GM06990 (cell line): ENCODE measurements around the gene ATM.

Experiments
- DNase-seq: peaks from one replicate; pipeline ENCODE4 v3.0.0-alpha.2; 2011; ENCODE audit not compliant: insufficient read length; ENCODE audit errors: extremely low read depth
- H3K27me3 ChIP-seq: replicated peaks from 2 replicates; pipeline ENCODE4 v1.6.0; 2011; ENCODE audit warnings: low read length; ENCODE audit not compliant: control insufficient read depth, insufficient read depth
- H3K36me3 ChIP-seq: 2 replicates; pipeline ENCODE4 v1.5.1; 2011; ENCODE audit warnings: low read length; ENCODE audit not compliant: control insufficient read depth, insufficient read depth
- H3K4me3 ChIP-seq: replicated peaks from 2 replicates; pipeline ENCODE4 v1.5.1; 2011; ENCODE audit warnings: low read depth, mild to moderate bottlenecking, control low read depth, low read length
- TF ChIP-seq, protein P1 (sequence below): IDR thresholded peaks from 2 replicates; pipeline ENCODE4 v1.5.1; 2011; ENCODE audit warnings: low read length, control low read depth, mild to moderate bottlenecking, inconsistent platforms; ENCODE audit not compliant: insufficient read depth, poor library complexity, severe bottlenecking

ATM gene

DNA sequence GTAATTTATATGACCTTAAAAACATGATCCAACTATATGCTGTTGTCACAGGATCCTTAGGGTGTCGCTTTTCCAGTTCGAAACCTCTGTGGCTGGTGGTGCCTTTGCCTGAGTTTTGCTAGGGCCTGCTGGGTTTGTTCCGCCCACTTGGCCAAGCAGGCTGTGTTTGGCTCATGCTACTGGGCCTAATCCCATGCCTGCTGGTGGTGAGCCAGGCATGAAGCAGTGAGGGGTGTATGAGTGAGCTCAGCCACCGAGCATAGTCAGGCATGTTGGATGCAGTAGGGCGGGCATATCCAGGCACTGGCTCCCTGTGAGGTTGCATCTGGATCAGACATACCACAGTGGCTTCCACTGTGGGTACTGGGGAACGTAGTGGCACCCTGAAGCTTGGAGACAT is 16.7 kb upstream of the ATM start:
- peaks cover 26% of the 10 kb centered on the region for H3K36me3 ChIP-seq
- no peak overlapping the region for H3K4me3 ChIP-seq

DNA sequence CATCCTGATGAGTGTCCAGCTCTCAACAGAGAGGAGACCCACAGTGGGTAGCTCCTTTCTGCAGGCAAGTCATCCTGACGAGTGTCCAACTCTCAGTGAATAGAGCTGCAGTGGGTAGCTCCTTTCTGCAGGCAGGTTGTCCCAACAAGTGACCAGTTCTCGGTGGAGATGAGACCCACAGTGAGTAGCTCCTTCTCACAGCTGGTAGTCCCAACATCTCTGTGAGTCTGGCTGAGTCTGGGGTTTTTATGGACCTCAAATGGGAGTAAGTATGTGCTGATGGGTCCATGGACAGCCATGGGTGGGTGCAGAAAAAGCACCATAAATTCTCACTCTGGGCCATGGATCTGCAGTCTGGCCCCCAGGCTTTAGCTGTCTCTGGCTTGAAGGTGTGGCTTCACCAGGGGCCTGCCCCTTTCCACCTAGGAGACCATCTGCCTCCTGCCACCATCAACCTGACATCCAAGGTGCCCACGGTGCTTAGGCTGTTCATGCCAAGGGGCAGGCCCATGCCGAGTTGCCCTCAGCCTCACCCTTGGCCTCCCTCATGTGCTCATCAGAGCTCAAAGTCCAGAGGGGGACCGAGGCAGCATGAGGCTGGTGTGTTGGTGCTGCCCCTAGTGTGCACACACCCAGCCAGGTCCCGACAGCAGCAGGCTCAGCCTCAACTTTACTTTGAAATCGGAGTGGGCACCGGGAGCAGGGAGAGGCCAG is 15.7 kb upstream of the ATM start:
- DNase-seq: no peak
- TF ChIP-seq, protein P1, sequence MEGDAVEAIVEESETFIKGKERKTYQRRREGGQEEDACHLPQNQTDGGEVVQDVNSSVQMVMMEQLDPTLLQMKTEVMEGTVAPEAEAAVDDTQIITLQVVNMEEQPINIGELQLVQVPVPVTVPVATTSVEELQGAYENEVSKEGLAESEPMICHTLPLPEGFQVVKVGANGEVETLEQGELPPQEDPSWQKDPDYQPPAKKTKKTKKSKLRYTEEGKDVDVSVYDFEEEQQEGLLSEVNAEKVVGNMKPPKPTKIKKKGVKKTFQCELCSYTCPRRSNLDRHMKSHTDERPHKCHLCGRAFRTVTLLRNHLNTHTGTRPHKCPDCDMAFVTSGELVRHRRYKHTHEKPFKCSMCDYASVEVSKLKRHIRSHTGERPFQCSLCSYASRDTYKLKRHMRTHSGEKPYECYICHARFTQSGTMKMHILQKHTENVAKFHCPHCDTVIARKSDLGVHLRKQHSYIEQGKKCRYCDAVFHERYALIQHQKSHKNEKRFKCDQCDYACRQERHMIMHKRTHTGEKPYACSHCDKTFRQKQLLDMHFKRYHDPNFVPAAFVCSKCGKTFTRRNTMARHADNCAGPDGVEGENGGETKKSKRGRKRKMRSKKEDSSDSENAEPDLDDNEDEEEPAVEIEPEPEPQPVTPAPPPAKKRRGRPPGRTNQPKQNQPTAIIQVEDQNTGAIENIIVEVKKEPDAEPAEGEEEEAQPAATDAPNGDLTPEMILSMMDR: no peak
- Histone ChIP-seq H3K4me3 (no peak overlapping the region), H3K36me3 (peaks cover 26% of the 10 kb centered on the region), H3K27me3 (no peaks in the 10 kb centered on the region)

More for the DNA sequence above, 16.7 kb upstream of the ATM start:
- TF ChIP-seq, protein P1: no peak
- H3K27me3 ChIP-seq: no peaks in the 10 kb centered on the region
- DNase-seq: no peak

DNA sequence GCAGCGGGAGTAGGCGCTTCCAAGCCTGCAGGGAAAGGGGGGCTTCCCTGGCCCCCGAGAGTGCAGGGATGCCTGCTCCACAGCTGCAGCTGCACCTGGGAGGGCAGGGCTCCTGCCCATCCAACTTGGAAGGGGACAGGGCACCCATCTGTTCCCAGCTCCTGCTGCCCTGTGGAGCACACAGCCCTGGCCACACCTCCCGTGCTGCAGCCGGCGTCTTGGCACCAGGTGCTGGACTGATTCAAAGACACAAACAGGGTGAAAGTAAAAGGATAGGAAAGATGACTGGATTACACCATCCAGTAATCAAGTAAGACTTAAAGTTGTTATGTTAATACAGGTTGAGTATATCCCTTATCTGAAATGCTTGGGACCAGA is 15.2 kb upstream of the ATM start:
- TF ChIP-seq, protein P1: no peak
- H3K27me3 ChIP-seq: no peaks in the 10 kb centered on the region
- H3K36me3 ChIP-seq: peaks cover 26% of the 10 kb centered on the region
- H3K4me3 ChIP-seq: no peak overlapping the region
- DNase-seq: no peak

GRCh38 chr11:108210441-108210840 is 12.4 kb upstream of the ATM start:
- TF ChIP-seq, protein P1: no peak
- H3K4me3 ChIP-seq: no peak overlapping the region
- H3K27me3 ChIP-seq: no peaks in the 10 kb centered on the region
- DNase-seq: no peak
- peaks cover 19% of the 10 kb centered on the region for H3K36me3 ChIP-seq

GRCh38 chr11:108213784-108214183 is 9.1 kb upstream of the ATM start:
- H3K36me3 ChIP-seq: peaks cover 3% of the 10 kb centered on the region

More at GRCh38 chr11:108213784-108214183, 9.1 kb upstream of the ATM start:
- Histone ChIP-seq H3K27me3 (no peaks in the 10 kb centered on the region), H3K4me3 (no peak overlapping the region)
- TF ChIP-seq, protein P1: no peak
- no peak for DNase-seq
